H4 (cell line): Measurements from ENCODE around the gene OTOP2. TPM values are rescaled to one million over a fixed set of nuclear protein-coding genes. Genes with fewer than 3 reads are reported as not detected.

Source experiments
- DNase-seq: peaks from one replicate; pipeline ENCODE4 v3.0.0-alpha.2; 2015; ENCODE audit warnings: low spot score
- total RNA-seq: library from RNA; depleted of rRNA; stranded (reverse); fragments of >200 nt; shearing (Covaris generic); gene quantifications from 2 replicates; pipeline ENCODE4 v1.2.3, GENCODE V29; 2014

OTOP2 gene
- total RNA-seq, 1 experiment from 2014 or later = not detected

DNA sequence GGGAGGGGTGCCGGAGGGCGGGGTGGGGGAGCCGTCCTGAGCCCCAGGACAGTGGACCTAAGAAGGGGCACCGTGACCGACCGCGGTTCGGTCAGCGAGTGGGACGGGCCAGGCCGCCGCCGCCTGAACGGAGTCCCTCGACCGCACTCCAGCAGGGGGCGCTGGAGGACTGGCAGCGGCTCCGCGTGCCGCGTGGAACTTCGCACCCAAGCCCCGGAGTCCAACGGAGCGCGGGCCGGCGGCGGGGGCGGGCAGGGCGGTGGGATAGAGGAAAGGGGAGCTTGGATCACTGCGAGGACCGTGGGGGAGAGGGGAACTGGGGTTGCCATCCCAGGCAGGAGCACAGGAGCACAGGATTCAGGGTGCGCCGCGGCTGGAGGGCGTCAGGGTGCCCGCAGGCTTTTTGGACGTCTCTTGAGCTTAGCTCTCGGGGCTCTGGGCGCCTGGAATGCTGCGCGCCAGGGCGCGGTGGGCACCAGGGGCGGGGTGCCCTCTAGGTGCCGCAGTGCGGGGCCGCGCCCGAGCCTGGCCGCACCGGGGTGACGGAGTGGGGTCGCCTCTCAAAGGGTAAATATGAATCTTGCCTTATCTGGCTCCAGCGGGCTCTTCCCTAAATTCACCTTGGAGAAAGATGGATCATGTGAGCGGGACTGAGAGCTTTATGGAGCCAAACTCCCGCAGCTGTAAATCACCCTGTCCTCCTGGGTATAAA is 379 bp upstream of the OTOP2 start:
- no peak for DNase-seq

DNA sequence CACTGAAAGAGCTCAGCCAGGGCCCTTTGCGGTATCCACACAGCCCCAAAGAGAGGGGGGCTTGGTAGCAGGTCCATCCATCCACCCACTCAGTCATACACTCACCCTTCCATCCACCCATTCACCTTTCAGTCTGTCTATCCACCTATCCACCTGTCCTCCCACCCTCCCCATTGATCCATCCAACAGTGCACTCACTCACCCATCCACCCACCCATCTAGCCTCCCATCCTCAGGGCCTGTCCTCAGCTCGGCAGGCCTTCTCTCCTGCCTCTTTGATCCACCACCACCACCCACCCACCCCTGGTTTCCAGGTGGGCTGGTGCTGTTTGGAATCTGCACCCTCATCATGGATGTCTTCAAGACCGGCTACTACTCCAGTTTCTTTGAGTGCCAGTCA is 1.2 kb downstream of the OTOP2 start:
- DNase-seq = no peak

DNA sequence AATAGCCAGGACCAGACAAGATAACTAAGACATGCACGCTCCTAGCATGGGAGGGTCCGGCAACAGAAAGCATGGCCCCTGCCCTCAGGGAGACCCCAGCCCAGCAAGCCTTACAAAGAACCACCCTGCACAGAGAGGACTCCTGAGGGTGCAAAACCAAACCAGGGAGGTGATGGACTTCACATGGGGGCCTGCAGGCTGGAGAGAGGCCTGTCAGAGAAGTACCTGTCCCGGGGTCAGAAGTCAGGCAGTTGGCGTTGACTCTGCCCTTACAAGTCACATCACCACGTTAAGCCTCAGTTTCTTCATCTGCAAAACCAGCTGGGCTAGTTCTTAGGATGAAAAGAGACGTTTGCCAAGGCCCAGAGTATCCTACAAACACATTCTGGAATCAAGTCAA is 4.7 kb downstream of the OTOP2 start:
- DNase-seq = no peak

DNA sequence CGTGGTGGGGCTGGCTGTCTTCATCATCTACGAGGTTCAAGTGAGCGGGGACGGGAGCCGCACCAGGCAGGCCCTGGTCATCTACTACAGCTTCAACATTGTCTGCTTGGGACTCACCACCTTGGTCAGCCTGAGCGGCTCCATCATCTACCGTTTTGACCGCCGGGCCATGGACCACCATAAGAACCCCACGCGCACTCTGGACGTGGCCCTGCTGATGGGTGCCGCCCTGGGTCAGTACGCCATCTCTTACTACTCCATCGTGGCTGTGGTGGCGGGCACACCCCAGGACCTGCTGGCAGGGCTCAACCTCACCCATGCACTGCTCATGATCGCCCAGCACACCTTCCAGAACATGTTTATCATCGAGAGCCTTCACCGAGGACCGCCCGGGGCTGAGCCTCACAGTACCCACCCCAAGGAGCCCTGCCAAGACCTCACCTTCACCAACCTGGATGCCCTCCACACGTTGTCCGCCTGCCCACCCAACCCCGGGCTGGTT is 6.5 kb downstream of the OTOP2 start:
- DNase-seq = no peak

DNA sequence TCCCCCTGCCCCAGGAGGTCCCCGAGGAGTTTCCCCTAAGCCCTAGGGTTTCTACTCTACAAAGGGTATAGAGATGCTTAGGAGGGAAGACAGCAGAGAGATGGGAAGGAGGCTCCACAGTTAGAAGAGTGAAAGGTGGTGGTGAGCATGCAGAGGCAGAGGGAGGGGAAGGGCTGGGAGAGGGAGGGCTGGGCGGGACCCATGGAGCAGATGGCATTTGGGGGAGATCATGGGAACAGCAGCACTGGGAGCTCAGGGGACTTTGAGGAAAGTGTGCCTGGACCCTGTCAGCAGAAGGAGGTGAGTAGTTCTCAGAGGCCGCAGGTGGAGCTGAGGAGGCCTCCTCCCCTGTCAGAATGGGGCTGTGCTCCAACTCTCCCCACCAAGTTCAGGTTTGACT is 11.0 kb downstream of the OTOP2 start:
- DNase-seq = no peak

DNA sequence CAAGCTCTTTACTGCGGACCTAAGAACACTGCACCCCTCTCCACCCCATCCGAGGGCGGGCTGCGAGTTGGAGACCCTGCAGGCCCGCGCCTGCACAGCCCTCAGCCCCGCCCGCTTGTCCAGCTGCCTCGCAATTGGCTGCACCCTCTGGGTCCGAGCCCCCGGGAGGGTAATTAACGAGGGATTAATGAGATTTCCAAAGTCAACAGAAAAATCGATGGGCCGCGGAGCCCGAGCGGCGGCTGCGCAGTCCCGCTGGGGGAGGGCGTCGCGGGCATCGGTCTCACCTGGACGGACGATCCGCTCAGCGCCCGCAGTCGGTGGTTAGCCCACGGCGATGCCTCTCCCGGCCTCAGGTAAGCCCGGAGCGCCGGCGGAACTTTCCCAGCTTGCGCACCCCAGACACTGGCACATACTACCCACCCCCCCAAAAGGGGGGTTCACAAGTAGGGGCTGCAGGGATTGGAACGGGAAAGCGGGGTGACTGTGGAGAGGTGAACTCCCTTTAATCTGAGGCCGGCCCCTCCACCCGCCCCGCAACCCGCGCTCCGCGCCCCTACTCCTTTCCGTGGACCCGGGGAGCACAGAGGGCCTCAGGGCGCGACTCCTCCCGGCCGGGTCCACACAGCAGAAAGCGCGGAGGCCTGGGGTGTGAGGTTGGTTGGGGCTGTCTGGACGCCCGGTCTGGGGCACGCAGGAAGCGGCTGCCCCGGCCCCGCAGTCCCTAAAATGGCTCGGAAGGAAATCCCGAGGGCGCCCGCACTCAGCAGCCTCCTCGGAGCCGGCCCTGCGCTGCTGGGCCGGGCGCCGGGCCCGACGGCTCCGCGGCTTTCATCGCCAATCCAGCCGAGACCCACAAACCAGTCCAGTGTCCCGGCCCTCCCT is 11.8 kb downstream of the OTOP2 start, which contains the start of gene OTOP3:
Gene OTOP3 (plus strand): TSS at position 314 of the 885 bp plus-strand sequence. CDS start 24 bp downstream, at position 338.
- DNase-seq = no peak

DNA sequence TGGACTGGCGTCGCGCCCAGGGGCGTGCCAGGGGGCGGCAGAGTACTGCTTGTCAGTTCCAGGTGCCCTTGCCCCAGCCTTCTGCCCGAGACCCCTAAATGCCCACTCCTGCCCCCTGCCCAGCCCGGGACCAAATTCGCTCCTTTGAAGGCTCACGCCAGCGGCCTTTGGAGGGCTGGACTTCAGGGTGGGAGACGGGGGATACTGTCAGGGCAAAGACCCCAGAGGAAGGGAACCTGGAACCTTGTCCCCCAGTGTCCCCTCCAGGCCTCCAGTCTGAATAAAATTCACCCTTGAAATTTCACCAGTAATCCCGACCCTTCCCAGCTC is 12.4 kb downstream of the OTOP2 start:
- no peak for DNase-seq

DNA sequence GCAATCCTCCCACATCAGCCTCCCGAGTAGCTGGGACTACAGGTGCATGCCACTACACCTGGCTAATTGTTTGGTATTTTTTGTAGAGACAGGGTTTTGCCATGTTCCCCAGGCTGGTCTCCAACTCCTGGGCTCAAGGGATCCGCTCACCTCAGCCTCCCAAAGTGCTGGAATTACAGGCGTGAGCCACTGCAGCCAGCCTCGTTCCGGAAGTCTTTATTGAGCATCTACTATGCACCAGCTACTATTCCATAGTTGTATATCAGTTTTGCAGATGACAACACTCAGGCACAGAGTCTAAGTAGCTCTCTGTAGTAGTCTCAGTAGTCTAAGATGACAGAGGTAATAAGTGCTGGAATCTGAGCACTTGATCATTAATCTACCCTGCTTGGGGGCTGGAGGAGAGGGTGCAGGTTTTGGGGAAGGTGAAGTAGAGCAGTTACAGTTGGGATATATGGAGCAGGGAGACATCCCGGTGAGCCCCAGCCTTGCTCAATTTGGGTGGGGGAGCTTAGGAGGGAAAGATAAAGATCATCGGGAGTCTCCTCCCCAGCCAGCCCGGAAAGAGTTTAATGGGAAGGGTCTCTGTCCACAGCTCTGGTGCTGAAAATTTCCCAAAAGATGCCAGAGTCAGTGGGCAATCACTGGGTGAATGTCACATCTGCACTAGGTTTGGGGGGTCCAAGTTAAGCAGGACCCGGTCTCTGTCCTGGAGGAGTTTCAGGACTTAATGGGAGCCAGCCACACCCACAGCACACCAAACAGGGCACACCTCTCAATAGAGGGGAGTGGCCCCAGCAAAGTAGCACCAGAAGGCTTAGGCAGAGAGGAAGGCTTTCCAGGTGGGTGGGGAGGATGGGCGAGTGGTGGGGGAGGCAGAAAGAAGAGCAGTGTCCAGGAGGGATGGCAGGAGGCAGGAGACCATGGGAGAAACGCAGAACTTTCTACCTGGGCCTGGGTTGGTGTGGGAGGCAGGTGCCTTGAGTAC is 13.3 kb downstream of the OTOP2 start:
- DNase-seq = no peak

DNA sequence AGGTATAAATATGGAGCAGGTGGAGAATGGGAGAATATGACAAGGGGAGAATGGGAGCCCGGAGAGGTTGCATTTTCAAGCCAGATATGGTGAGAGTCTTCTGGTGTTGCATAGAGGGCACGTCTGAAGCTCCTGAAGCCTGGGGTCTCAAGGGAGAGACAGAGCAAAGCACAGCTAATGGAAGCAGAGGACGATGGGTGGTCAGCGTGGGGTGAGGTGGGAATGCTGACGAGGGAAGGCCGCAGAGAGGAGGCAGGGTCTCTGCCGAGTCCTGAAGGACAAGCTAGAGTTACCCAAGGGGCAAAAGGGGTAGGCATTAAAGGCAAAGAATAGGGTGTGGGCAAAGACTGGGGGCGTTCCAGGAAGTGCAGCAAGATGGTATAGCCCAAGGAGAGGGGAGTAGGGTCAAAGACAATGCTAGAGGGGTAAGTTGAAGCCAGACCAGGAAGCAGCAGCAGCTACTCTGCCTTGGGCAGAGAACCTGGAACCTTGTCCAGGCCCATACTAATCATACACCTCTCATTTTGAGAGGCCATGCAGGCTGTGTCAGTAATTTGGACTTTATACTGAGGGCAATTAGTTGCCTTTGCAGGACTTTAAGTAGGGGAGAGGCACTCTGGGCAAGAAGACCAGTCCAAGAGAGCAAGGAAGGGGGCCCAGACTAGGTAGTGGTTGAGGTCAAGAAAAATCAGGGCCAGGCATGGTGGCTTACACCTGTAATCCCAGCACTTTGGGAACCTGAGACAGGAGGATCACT is 14.3 kb downstream of the OTOP2 start:
- DNase-seq = no peak

DNA sequence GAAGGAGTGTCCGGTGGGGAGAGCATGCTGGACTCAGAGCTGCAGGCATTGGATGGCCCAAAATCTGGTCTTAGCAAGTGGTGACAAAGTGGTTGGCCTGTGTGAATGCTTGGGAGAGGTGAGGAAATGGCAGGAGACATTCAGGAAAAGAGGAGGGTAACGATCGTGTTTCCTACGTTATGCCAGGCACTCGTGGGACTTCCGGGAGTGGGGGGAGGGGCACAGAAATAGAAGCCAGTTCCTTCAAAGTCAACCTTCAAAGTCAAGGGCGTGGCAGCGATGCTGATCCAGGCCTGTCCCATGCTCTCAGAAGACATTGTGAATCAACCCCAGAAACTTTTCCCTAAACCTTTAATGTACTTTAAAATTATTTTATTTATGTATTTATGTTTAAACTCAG is 15.5 kb downstream of the OTOP2 start:
- DNase-seq = no peak

DNA sequence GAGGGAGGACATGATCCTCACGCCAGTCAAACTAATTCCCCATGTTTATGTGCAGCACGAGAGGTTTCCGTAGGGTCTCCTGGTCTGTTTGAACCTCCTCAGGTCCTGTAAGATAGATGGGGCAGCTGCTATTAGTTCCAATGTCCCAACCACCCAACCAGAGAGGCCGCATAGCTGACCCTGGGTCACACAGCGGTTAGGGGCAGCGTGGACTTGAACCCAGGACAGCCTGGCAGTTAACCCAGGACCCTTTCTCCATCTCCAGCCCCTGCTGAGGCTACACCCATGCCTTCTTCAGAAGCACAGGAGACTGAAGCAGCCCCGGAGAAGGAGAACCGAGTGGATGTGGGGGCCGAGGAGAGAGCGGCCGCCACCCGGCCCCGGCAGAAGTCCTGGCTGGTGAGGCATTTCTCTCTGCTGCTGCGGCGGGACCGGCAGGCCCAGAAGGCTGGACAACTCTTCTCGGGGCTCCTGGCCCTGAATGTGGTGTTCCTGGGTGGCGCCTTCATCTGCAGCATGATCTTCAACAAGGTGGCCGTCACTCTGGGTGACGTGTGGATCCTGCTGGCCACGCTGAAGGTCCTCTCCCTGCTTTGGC is 17.2 kb downstream of the OTOP2 start:
- no peak for DNase-seq

DNA sequence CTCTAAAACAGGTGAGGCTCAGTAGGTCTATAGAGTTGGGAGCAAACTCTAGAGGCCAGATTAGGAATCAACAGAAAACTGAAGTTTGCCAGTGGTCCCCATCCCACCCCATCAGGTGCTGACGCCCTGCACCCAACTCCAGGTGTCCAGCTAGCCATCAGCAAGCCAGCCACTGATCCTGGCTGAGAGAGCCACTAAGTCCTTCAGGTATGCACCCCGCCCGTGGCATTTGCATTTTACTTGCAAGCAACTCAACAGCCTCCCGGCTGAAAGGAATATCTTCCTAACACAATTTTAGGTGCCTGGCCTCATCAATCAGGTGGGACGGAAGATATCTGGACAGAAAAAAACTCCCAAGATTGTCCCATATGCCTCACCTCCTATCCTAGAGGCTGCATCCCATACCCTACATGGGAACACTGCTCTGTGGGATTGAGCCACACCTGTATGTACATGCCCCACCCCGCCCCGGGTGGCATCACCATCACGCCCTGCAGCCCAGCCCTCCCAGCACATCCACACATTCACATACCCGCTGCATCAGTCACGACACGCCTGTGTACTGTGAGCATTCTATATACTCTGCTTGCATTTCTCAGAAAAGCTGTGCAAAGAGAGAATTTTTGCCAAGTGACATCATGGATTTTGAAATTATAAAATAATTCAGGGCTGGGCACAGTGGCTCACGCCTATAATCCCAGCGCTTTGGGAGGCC is 19.9 kb downstream of the OTOP2 start:
- no peak for DNase-seq

DNA sequence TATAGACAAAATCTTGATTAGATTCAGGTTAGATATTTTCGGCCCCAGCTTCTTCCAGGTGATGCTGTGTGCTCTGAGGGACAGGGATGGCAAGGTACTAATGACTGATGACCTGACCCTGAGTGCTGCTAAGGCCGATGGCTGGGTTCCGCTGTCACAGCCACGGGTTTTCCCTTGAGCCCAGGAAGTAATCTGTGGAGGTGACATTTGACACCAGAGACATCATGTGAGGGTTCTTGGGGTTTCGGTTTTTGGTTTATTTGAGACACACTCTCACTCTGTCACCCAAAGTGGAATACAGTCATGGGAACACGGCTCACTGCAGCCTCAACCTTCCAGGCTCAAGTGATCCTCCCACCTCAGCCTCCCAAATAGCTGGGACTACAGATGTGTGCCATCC is 21.5 kb downstream of the OTOP2 start:
- no peak for DNase-seq

DNA sequence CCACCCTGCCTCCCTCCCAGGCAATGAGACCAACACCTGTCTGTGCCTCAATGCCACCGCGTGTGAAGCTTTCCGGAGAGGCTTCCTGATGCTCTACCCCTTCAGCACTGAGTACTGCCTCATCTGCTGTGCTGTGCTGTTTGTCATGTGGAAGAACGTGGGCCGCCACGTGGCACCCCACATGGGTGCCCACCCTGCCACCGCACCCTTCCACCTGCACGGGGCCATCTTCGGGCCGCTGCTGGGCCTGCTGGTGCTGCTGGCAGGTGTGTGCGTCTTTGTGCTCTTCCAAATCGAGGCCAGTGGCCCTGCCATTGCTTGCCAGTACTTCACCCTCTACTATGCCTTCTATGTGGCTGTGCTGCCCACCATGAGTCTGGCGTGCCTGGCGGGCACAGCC is 22.6 kb downstream of the OTOP2 start:
- no peak for DNase-seq

DNA sequence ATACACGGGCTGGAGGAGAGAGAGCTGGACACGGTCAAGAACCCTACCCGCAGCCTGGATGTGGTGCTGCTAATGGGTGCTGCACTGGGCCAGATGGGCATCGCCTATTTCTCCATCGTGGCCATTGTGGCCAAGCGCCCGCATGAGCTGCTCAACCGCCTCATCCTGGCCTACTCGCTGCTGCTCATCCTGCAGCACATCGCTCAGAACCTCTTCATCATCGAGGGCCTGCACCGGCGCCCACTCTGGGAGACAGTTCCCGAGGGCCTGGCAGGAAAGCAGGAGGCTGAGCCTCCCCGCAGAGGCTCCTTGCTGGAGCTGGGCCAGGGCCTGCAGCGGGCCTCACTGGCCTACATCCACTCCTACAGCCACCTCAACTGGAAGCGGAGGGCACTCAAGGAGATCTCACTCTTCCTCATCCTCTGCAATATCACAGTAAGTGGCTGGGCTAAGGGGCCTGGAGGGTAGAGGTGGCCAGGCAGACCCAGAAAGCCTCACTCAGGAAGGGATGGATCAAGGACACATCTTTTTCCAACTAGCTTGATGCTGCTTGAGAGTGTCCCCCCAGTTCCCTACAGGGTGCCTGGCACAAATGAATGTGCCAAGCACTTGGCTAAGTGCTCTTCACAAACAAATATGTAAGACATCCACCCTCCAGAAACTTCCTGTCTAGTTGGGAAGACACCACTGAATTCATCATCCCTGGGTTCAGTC is 23.1 kb downstream of the OTOP2 start:
- no peak for DNase-seq

DNA sequence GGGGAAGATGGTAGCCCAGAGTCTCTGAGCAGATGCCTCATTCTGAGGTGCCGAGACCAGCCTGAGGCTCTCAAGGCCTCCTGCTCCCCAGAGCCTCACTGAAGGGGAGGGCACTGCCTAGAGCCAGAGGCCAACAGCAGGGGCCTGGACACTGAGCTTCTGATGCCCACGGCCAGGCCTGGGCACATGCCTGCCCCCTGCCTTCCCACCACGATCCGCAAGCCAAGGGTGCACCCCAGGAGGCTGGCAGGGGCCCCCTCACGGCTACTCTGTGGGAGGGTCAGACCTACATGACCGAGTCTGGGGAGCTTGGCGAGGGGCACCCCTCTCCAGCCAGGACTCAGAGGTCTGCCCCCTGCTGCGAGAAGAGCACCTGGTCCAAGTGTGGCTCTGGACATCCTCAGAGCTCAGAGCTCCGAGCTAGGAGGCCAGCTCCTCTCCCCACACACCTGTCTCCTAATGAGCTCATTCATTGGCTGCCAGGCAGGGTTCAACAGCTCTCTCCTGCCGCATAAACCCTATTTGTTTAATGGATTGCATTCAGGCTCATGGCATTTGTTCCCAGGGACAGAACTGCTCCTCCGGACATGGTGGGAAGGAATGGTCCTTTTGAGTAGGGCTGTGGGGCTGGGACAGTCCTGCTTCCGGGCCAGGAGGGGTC is 25.5 kb downstream of the OTOP2 start:
- no peak for DNase-seq

DNA sequence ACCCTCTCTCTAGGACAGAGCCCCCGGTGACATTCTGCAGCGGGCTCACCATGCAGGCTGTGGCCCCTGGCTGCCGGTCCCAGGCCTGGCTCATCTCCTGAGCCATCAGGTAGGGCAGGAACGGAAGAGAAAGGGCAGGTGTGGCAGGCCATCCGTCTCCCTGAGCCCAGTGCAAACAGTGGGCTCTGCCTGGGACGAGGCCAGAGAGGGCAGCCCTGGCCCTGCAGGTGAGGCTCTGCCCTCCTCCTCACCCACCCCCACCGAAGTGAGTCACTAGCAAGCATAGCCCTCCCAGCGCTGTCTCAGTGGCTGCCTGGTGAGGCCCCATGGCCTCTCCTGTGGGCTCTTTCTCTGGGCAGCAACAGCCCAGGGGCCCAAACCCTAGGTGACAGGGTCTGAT is 26.1 kb downstream of the OTOP2 start:
- no peak for DNase-seq

DNA sequence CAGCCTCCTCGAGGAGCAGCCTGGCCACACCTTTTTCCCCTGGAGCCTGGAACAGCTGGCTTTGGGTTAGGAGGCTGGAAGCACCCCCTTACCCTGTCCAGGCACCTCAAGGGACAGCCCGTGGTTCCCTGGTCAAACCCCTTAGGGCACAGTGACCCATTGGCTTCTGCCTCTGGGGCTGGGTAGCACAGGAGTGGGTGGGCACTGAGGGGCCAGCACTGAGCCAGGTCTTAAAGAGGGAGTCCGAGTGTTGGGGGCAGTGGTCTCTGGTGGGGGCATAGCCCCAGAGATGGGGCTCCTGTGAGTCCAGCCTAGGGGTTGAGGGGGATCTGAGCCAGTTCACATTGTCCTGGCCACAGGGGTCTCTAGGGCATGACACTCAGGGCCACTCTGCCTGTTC is 27.0 kb downstream of the OTOP2 start:
- DNase-seq = no peak
